ENCODE results near the gene ABI3. TPM values are rescaled to one million over a fixed set of nuclear protein-coding genes. Genes with fewer than 3 reads are reported as not detected.
"Not testable (repeated sequence)": the region's sequence is repeated elsewhere in the genome, so short reads cannot be mapped to it uniquely, and the experiment has no call there.

Gene ABI3
- total RNA-seq, 4 donors from 2014 or later: 1.5 to 8.8 (median 4.2) TPM

- WGBS, 2 donors: 69 to 92% methylated on average over 2 to 3 of the region's 3 CpGs
- intact Hi-C loops (cut with DNase I): no loop called here
Measured at GRCh38 chr17:49258394-49258793, 47.9 kb downstream of the ABI3 start.

GRCh38 chr17:49259663-49260010 lies 49.1 kb downstream of the ABI3 start:
- 16 to 28% methylated on average over 2 to 3 of the region's 10 CpGs for WGBS, 2 donors
- Histone ChIP-seq H3K4me1 (peaks cover 0 to 22% (median 5%) of the 10 kb centered on the region in 3 donors), H3K9me3 (no peaks in the 10 kb centered on the region), H3K36me3 (no peaks in the 10 kb centered on the region), H3K4me3 (peak overlapping the region; percentile 49 to 74 (median 58)), H3K27ac (peak overlapping the region; percentile 64 to 86 (median 76)), H3K27me3 (peaks cover 0 to 7% (median 0%) of the 10 kb centered on the region in 4 donors)
- intact Hi-C loops (cut with DNase I): no loop called here
- no peak for DNase-seq
- TF ChIP-seq, protein P1, sequence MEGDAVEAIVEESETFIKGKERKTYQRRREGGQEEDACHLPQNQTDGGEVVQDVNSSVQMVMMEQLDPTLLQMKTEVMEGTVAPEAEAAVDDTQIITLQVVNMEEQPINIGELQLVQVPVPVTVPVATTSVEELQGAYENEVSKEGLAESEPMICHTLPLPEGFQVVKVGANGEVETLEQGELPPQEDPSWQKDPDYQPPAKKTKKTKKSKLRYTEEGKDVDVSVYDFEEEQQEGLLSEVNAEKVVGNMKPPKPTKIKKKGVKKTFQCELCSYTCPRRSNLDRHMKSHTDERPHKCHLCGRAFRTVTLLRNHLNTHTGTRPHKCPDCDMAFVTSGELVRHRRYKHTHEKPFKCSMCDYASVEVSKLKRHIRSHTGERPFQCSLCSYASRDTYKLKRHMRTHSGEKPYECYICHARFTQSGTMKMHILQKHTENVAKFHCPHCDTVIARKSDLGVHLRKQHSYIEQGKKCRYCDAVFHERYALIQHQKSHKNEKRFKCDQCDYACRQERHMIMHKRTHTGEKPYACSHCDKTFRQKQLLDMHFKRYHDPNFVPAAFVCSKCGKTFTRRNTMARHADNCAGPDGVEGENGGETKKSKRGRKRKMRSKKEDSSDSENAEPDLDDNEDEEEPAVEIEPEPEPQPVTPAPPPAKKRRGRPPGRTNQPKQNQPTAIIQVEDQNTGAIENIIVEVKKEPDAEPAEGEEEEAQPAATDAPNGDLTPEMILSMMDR (IDR thresholded peaks at IDR 0.05): no peak
- TF ChIP-seq POLR2A (IDR thresholded peaks at IDR 0.05): no peak

More at GRCh38 chr17:49258394-49258793, 47.9 kb downstream of the ABI3 start:
- no peaks in the 10 kb centered on the region for H3K27me3 ChIP-seq
- no peak for DNase-seq
- no peak overlapping the region for H3K27ac ChIP-seq
- H3K4me3 ChIP-seq: no peak overlapping the region
- no peaks in the 10 kb centered on the region for H3K36me3 ChIP-seq
- TF ChIP-seq POLR2A (IDR thresholded peaks at IDR 0.05): no peak
- TF ChIP-seq, protein P1 (IDR thresholded peaks at IDR 0.05): no peak
- peaks cover 0 to 22% (median 5%) of the 10 kb centered on the region in 3 donors for H3K4me1 ChIP-seq
- H3K9me3 ChIP-seq: no peaks in the 10 kb centered on the region

GRCh38 chr17:49260011-49260816 lies 49.7 kb downstream of the ABI3 start:
- Histone ChIP-seq H3K27ac (peak overlapping the region; percentile 64 to 86 (median 76)), H3K36me3 (no peaks in the 10 kb centered on the region), H3K4me3 (peak overlapping the region; percentile 49 to 74 (median 58)), H3K4me1 (peaks cover 0 to 22% (median 5%) of the 10 kb centered on the region in 3 donors), H3K27me3 (peaks cover 0 to 7% (median 0%) of the 10 kb centered on the region in 4 donors), H3K9me3 (no peaks in the 10 kb centered on the region)
- 0% methylated on average over 1 of the region's 77 CpGs; no CpG with 5 or more reads in 1 of the 2 donors for WGBS, 2 donors
- TF ChIP-seq POLR2A (IDR thresholded peaks at IDR 0.05): peak in 1 of 4 donors; percentile 19
- TF ChIP-seq, protein P1 (IDR thresholded peaks at IDR 0.05): no peak
- no peak for DNase-seq
- intact Hi-C loops (cut with DNase I): no loop called here

GRCh38 chr17:49260817-49261291 lies 50.3 kb downstream of the ABI3 start:
- H3K4me1 ChIP-seq: peaks cover 0 to 22% (median 5%) of the 10 kb centered on the region in 3 donors
- intact Hi-C loops (cut with DNase I): no loop called here
- H3K4me3 ChIP-seq: peak overlapping the region; percentile 49 to 74 (median 58)
- WGBS, 2 donors: 23 to 41% methylated on average over 5 to 11 of the region's 11 CpGs
- no peak for DNase-seq
- H3K9me3 ChIP-seq: no peaks in the 10 kb centered on the region
- H3K36me3 ChIP-seq: no peaks in the 10 kb centered on the region
- peaks cover 0 to 7% (median 0%) of the 10 kb centered on the region in 4 donors for H3K27me3 ChIP-seq
- TF ChIP-seq POLR2A (IDR thresholded peaks at IDR 0.05): no peak
- TF ChIP-seq, protein P1 (IDR thresholded peaks at IDR 0.05): no peak
- peak overlapping the region; percentile 64 to 86 (median 76) for H3K27ac ChIP-seq

DNA sequence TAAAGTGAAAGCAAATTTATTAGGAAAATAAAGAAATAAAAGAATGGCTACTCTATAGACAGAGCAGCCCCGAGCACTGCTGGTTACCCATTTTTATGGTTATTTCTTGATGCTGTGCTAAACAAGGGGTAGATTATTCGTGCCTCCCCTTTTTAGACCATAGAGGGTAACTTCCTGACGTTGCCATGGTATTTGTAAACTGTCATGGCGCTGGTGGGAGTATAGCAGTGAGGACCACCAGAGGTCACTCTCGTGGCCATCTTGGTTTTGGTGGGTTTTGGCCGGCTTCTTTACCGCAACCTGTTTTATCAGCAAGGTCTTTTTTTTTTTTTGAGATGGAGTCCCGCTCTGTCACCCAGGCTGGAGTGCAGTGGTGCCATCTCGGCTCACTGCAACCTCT lies 51.0 kb downstream of the ABI3 start:
- intact Hi-C loops (cut with DNase I); H3K27me3 ChIP-seq; H3K4me3 ChIP-seq; H3K27ac ChIP-seq; DNase-seq; H3K9me3 ChIP-seq; H3K36me3 ChIP-seq: not testable (repeated sequence)
- peaks cover 0 to 22% (median 5%) of the 10 kb centered on the region in 3 donors for H3K4me1 ChIP-seq
- 88 to 93% methylated on average over 9 of the region's 9 CpGs for WGBS, 2 donors

Data from esophagus squamous epithelium (tissue), 5 donors.